Loucy (cell line): ENCODE measurements around the gene PELI2.

ENCODE experiments used
- EZH2phosphoT487 ChIP-seq: fragments of 200-600 bp; IDR thresholded peaks from 2 replicates; pipeline ENCODE4 v1.6.1; 2018; ENCODE audit warnings: antibody characterized with exemption, mild to moderate bottlenecking, moderate library complexity, borderline replicate concordance
- TF ChIP-seq, protein P1 (sequence below): fragments of 200-600 bp; sonication (generic); conservative IDR thresholded peaks from 2 replicates; pipeline ENCODE4 v1.5.1; 2014; ENCODE audit warnings: mild to moderate bottlenecking, antibody characterized with exemption, low read length

DNA sequence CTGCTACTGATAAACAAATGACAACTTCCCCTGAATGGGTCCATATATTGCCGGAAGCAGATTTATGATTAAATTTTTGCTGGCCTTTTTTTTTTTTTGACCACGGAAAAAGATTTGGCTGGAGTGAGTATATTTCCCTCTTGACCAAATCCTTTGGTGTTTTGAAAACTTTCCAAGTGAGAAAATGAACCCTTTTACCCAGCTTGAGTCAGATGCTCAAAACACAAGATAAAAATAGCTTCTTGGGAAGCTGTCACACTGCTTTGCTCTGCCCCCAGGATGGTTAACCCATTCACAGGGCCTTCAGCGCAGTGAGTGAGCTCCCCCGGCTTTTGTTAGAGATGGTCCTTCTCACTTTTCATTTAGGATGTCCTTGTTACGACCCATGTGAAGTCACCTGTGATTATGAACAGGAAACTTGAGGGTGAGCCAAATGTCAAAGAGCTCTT lies 224.3 kb downstream of the PELI2 start:
- TF ChIP-seq, protein P1, sequence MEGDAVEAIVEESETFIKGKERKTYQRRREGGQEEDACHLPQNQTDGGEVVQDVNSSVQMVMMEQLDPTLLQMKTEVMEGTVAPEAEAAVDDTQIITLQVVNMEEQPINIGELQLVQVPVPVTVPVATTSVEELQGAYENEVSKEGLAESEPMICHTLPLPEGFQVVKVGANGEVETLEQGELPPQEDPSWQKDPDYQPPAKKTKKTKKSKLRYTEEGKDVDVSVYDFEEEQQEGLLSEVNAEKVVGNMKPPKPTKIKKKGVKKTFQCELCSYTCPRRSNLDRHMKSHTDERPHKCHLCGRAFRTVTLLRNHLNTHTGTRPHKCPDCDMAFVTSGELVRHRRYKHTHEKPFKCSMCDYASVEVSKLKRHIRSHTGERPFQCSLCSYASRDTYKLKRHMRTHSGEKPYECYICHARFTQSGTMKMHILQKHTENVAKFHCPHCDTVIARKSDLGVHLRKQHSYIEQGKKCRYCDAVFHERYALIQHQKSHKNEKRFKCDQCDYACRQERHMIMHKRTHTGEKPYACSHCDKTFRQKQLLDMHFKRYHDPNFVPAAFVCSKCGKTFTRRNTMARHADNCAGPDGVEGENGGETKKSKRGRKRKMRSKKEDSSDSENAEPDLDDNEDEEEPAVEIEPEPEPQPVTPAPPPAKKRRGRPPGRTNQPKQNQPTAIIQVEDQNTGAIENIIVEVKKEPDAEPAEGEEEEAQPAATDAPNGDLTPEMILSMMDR, result no peak
- TF ChIP-seq EZH2phosphoT487, result no peak
